K562 (cell line): Measurements from ENCODE around the gene PYGO2. TPM values are rescaled to one million over a fixed set of nuclear protein-coding genes. Genes with fewer than 3 reads are reported as not detected.

Source experiments
- HCFC1 ChIP-seq: IDR thresholded peaks from 2 replicates; pipeline ENCODE4 v1.6.1; 2012; ENCODE audit warnings: low read depth, low read length, improper control_type of control experiment
- HMG20B ChIP-seq: fragments of 250-450 bp; sonication (Bioruptor Pico); IDR thresholded peaks from 2 replicates; pipeline ENCODE4 v1.5.0; 2021; ENCODE audit warnings: mild to moderate bottlenecking
- HOMEZ ChIP-seq: fragments of 250-450 bp; sonication (Bioruptor Pico); IDR thresholded peaks from 2 replicates; pipeline ENCODE4 v1.4.0; 2020; ENCODE audit warnings: mild to moderate bottlenecking, moderate library complexity
- NKRF ChIP-seq: fragments of 450-650 bp; IDR thresholded peaks from 2 replicates; pipeline ENCODE4 v1.6.1; 2016; ENCODE audit warnings: borderline replicate concordance
- PHF8 ChIP-seq: fragments of 200-600 bp; sonication (generic); IDR thresholded peaks from 2 replicates; pipeline ENCODE4 v1.6.1; 2012; ENCODE audit warnings: mixed run types, mild to moderate bottlenecking, inconsistent platforms, low read length, moderate library complexity, borderline replicate concordance
- TAF1 ChIP-seq: IDR thresholded peaks from 2 replicates; pipeline ENCODE4 v1.6.1; 2011; ENCODE audit warnings: mild to moderate bottlenecking, low read length, moderate library complexity; ENCODE audit not compliant: insufficient read depth, control insufficient read depth, severe bottlenecking; ENCODE audit errors: extremely low read depth
- TFE3 ChIP-seq: fragments of 450-650 bp; formaldehyde crosslinking; IDR thresholded peaks from 2 replicates; pipeline ENCODE4 v1.4.0; 2020; ENCODE audit warnings: mild to moderate bottlenecking, mixed read lengths
- ZNF644 ChIP-seq: fragments of 200-800 bp; sonication (Bioruptor generic); IDR thresholded peaks from 2 replicates; pipeline ENCODE4 v1.6.1; 2016; ENCODE audit warnings: low read depth, missing genetic modification characterization, missing compliant biosample characterization
- polyA plus RNA-seq, 8 experiments: library from polyadenylated mRNA; depleted of rRNA in 4 of 8; stranded (reverse) in 5 of 8; unstranded in 3 of 8; fragments of >200 nt; fragmentation: Nextera tagmentation in 2 of 8; fragmentation: Illumina TruSeq in 1 of 8; extraction: Ambion mirVana in 2 of 8; extraction: Trizol in 1 of 8; gene quantifications; 2 replicates each; pipeline versions ENCODE4 v1.2.1 to v1.2.3, GENCODE V29; 2011 to 2014; ENCODE audit warnings: inconsistent platforms in 1 of 8, missing spikeins in 1 of 8
- total RNA-seq, 7 experiments: library from RNA; depleted of rRNA in 6 of 7; stranded (reverse); fragments of >200 nt in 6 of 7; fragmentation: Illumina TruSeq in 2 of 7; extraction: Trizol in 2 of 7; gene quantifications; 2 replicates each; pipeline versions ENCODE4 v1.2.1 to v1.2.3, GENCODE V29; 2011 to 2021; ENCODE audit warnings: low replicate concordance in 1 of 7

The PYGO2 gene
- total and polyA plus RNA-seq, 9 of the 15 experiments (the other 6 are each of a cell fraction or from before 2014, with no cell fraction given) = 8.3 to 36.2 (median 18.2) TPM

GRCh38 chr1:155003227-155003765 is 41.7 kb upstream of the PYGO2 start (continued):
- TF ChIP-seq TAF1 (peak; percentile 41), NKRF (no peak), HOMEZ (CRISPR knock-in tag) (no peak), HCFC1 (no peak), HMG20B (CRISPR knock-in tag) (no peak), TFE3 (CRISPR knock-in tag) (no peak), PHF8 (peak; percentile 25; the same call in 1 of the 2 replicates), ZNF644 (peak; percentile 16; the same call in 1 of the 2 replicates)
